ENCODE results near the gene USF1. TPM values are rescaled to one million over a fixed set of nuclear protein-coding genes. Genes with fewer than 3 reads are reported as not detected.

Gene USF1
- total RNA-seq, 1 experiment from 2014 or later, result 57.9 TPM

DNA sequence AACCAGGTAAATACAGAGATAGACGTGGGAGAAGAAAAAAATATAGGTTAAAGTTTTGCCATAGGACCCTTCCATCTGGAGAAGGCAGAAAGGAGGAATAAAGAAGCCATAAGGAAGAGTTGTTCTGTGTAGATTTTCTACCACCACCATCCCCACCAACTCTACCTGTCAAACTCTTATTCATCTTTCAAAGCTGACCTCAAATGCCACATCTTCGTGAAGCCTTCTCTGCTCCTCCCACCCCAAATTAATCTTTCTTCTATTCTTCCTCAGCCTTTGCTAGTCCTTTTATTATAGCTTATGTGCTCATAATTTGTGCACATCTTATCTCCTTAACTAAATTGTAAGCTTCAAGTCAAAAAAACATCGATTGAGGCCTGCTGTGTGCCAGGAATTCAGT is 44.8 kb upstream of the USF1 start:
- Histone ChIP-seq H3K4me1 (ENCODE audit: insufficient read depth, low read length, poor library complexity, severe bottlenecking) (no peaks in the 10 kb centered on the region), H3K36me3 (ENCODE audit: insufficient read depth, low read length, poor library complexity, severe bottlenecking) (no peaks in the 10 kb centered on the region), H3K9me3 (ENCODE audit: low read depth, low read length, poor library complexity, severe bottlenecking) (no peaks in the 10 kb centered on the region), H3K27ac (ENCODE audit: low read depth, low read length, poor library complexity, severe bottlenecking) (no peak overlapping the region), H3K27me3 (replicated peaks; ENCODE audit: insufficient read depth, low read depth, low read length, poor library complexity) (no peaks in the 10 kb centered on the region), H3K4me3 (ENCODE audit: low read depth, low read length, poor library complexity, severe bottlenecking) (no peak overlapping the region)
- ChIA-PET POLR2A (ENCODE audit: low non-redundant PET) (no interaction called here), CTCF (no interaction called here)
- TF ChIP-seq EZH2 (IDR thresholded peaks at IDR 0.05; ENCODE audit: borderline replicate concordance, low read depth, low read length, poor library complexity, severe bottlenecking) (no peak), CTCF (conservative IDR thresholded peaks at IDR 0.05; ENCODE audit: low read depth, low read length) (no peak)
- DNase-seq (ENCODE audit: low spot score), result no peak
- no TSS peak for BruUV-seq (replicated peaks)
- intact Hi-C loops (cut with micrococcal nuclease; ENCODE audit: unreplicated experiment), result loop anchor here (5.0 to 10.0 kb wide), 2 partner anchors 43 to 366 kb away; partner anchors contain the start of gene USF1

DNA sequence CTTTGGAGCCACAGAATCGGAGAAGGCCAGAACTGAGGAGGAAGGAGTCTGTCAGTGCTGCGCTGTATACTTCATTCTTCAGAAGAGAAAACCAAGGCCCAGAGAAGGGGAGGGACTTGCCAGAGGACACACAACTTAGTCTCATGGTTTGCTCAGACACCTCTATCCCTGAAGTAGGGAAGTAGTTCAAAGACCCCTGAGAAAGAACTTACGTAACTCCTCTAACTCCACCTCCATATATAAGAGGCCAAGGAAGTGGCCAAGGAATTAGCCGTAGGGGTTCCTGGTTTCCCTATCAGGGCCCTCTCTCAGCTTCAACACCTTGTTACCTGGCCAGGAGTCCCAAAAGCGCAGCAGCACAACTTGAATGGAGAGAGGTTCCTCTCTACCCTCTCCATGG is 44.2 kb upstream of the USF1 start:
- Histone ChIP-seq H3K4me1 (ENCODE audit: insufficient read depth, low read length, poor library complexity, severe bottlenecking) (no peaks in the 10 kb centered on the region), H3K27ac (ENCODE audit: low read depth, low read length, poor library complexity, severe bottlenecking) (no peak overlapping the region), H3K4me3 (ENCODE audit: low read depth, low read length, poor library complexity, severe bottlenecking) (no peak overlapping the region), H3K27me3 (replicated peaks; ENCODE audit: insufficient read depth, low read depth, low read length, poor library complexity) (no peaks in the 10 kb centered on the region), H3K9me3 (ENCODE audit: low read depth, low read length, poor library complexity, severe bottlenecking) (no peaks in the 10 kb centered on the region), H3K36me3 (ENCODE audit: insufficient read depth, low read length, poor library complexity, severe bottlenecking) (no peaks in the 10 kb centered on the region)
- CTCF ChIA-PET, result no interaction called here
- intact Hi-C loops (cut with micrococcal nuclease; ENCODE audit: unreplicated experiment), result loop anchor here (5.0 to 10.0 kb wide), 2 partner anchors 43 to 365 kb away; partner anchors contain the start of gene USF1
- TF ChIP-seq EZH2 (IDR thresholded peaks at IDR 0.05; ENCODE audit: borderline replicate concordance, low read depth, low read length, poor library complexity, severe bottlenecking) (no peak), CTCF (conservative IDR thresholded peaks at IDR 0.05; ENCODE audit: low read depth, low read length) (no peak)
- no peak for DNase-seq (ENCODE audit: low spot score)
- POLR2A ChIA-PET (ENCODE audit: low non-redundant PET), result no interaction called here
- BruUV-seq (replicated peaks), result no TSS peak

GRCh38 chr1:161089251-161089924 is 43.6 kb upstream of the USF1 start, which contains the start of gene NECTIN4:
Gene NECTIN4 (minus strand): TSS chr1:161089558. CDS start chr1:161089296, 262 bp downstream.
- no peaks in the 10 kb centered on the region for H3K36me3 ChIP-seq (ENCODE audit: insufficient read depth, low read length, poor library complexity, severe bottlenecking)
- no peaks in the 10 kb centered on the region for H3K4me1 ChIP-seq (ENCODE audit: insufficient read depth, low read length, poor library complexity, severe bottlenecking)
- no peaks in the 10 kb centered on the region for H3K9me3 ChIP-seq (ENCODE audit: low read depth, low read length, poor library complexity, severe bottlenecking)
- intact Hi-C loops (cut with micrococcal nuclease; ENCODE audit: unreplicated experiment), result no loop called here
- H3K4me3 ChIP-seq (ENCODE audit: low read depth, low read length, poor library complexity, severe bottlenecking), result no peak within 1 kb of the TSS
- BruUV-seq (replicated peaks), result no TSS peak
- ChIA-PET CTCF (no interaction called here), POLR2A (ENCODE audit: low non-redundant PET) (no interaction called here)
- TF ChIP-seq CTCF (conservative IDR thresholded peaks at IDR 0.05; ENCODE audit: low read depth, low read length), result no peak
- TF ChIP-seq EZH2 (IDR thresholded peaks at IDR 0.05; ENCODE audit: borderline replicate concordance, low read depth, low read length, poor library complexity, severe bottlenecking), result no peak
- no peak within 1 kb of the TSS for H3K27ac ChIP-seq (ENCODE audit: low read depth, low read length, poor library complexity, severe bottlenecking)
- H3K27me3 ChIP-seq (replicated peaks; ENCODE audit: insufficient read depth, low read depth, low read length, poor library complexity), result no peaks in the 10 kb centered on the region
- DNase-seq (ENCODE audit: low spot score), result no peak
